Lung (tissue), 12 donors: Measurements from ENCODE around the gene FAM200B. TPM values are rescaled to one million over a fixed set of nuclear protein-coding genes. Genes with fewer than 3 reads are reported as not detected.
A peak's percentile ranks its signal among the peaks of the same experiment; 100 is the strongest.

Source experiments
- ATAC-seq: fragments of 200-7000 bp; cut with Tn5 transposase; one replicate; pipeline ENCODE4 v1.9.1; 2020; ENCODE audit warnings: moderate number of reproducible peaks; ENCODE audit not compliant: insufficient read depth, low FRiP score
- DNase-seq, 3 donors: peaks; one replicate each; pipeline ENCODE4 v3.0.0-alpha.2; 2013 to 2017
- H3K27ac ChIP-seq, 2 donors: one replicate each; pipeline ENCODE4 v1.5.1; 2013; ENCODE audit warnings: mild to moderate bottlenecking in 2 of 2, moderate library complexity in 2 of 2, control low read depth in 1 of 2, inconsistent platforms in 1 of 2, low read depth in 1 of 2, low read length in 1 of 2
- H3K27me3 ChIP-seq, 3 donors: one replicate each; pipeline ENCODE4 v1.5.1; 2013; ENCODE audit warnings: low read length in 2 of 3; ENCODE audit not compliant: control insufficient read depth in 3 of 3, insufficient read depth in 3 of 3
- H3K36me3 ChIP-seq, 4 donors: one replicate each; pipeline ENCODE4 v1.5.1; 2013; ENCODE audit warnings: low read length in 4 of 4, mild to moderate bottlenecking in 1 of 4, moderate library complexity in 1 of 4; ENCODE audit not compliant: control insufficient read depth in 4 of 4, insufficient read depth in 4 of 4
- H3K4me1 ChIP-seq, 5 donors: one replicate each; pipeline ENCODE4 v1.5.1; 2013; ENCODE audit warnings: low read length in 5 of 5, mild to moderate bottlenecking in 2 of 5, moderate library complexity in 1 of 5; ENCODE audit not compliant: control insufficient read depth in 5 of 5, insufficient read depth in 5 of 5
- H3K4me3 ChIP-seq: one replicate; pipeline ENCODE4 v1.5.1; 2013; ENCODE audit warnings: mild to moderate bottlenecking, control low read depth, moderate library complexity
- H3K9ac ChIP-seq, 2 donors: one replicate each; pipeline ENCODE4 v1.5.1; 2013; ENCODE audit warnings: low read length in 2 of 2, control low read depth in 1 of 2; ENCODE audit not compliant: insufficient read depth in 1 of 2
- H3K9me3 ChIP-seq, 4 donors: one replicate each; pipeline ENCODE4 v1.5.1; 2013; ENCODE audit warnings: low read length in 3 of 4, mild to moderate bottlenecking in 1 of 4, moderate library complexity in 1 of 4; ENCODE audit not compliant: control insufficient read depth in 4 of 4, insufficient read depth in 3 of 4
- CTCF ChIP-seq: IDR thresholded peaks from 2 replicates; pipeline ENCODE4 v1.5.1; 2012; ENCODE audit warnings: mild to moderate bottlenecking; ENCODE audit errors: control extremely low read depth, extremely low read depth
- WGBS, 2 donors: extraction: QIAGEN DNeasy Blood & Tissue Kit; methylation state at CpG; one replicate each; pipeline ENCODE4 v1.1.7; 2013; 5-methylcytosine and 5-hydroxymethylcytosine counted together
- polyA plus RNA-seq, 2 donors: library from polyadenylated mRNA; stranded (reverse); fragments of 200-250 nt; gene quantifications; one replicate each; pipeline ENCODE4 v1.2.1, GENCODE V29; 2013
- total RNA-seq, 2 donors: library from RNA; depleted of rRNA in 1 of 2; stranded (reverse); fragments of >200 nt in 1 of 2; gene quantifications; one replicate each; pipeline ENCODE4 v1.2.1, GENCODE V29; 2014 to 2021
- donor health status: control.
- donor health status: control.
- donor health status: Bipolar disorder and iron deficiency.
- donor health status: healthy.
- donor health status: DM: yes; HTN: yes; CAD: no.

The FAM200B gene
- total and polyA plus RNA-seq, 4 donors = 19.3 to 56.0 (median 27.2) TPM

- WGBS, 2 donors = 89 to 92% methylated on average over 10 of the region's 10 CpGs
- DNase-seq = no peak
Measured at GRCh38 chr4:15695240-15695699, 13.6 kb downstream of the FAM200B start.

GRCh38 chr4:15695729-15696128 lies 14.1 kb downstream of the FAM200B start:
- Histone ChIP-seq H3K27me3 (no peaks in the 10 kb centered on the region), H3K4me1 (no peaks in the 10 kb centered on the region), H3K9ac (no peak overlapping the region), H3K36me3 (no peaks in the 10 kb centered on the region), H3K27ac (no peak overlapping the region), H3K4me3 (no peak overlapping the region), H3K9me3 (no peaks in the 10 kb centered on the region)
- no peak for ATAC-seq
- no peak for DNase-seq
- TF ChIP-seq CTCF = no peak
- WGBS, 2 donors = 74 to 85% methylated on average over 3 of the region's 3 CpGs

More at GRCh38 chr4:15695240-15695699, 13.6 kb downstream of the FAM200B start:
- H3K9me3 ChIP-seq = no peaks in the 10 kb centered on the region
- H3K27ac ChIP-seq = no peak overlapping the region
- H3K9ac ChIP-seq = no peak overlapping the region
- ATAC-seq = no peak
- no peak for TF ChIP-seq CTCF
- H3K27me3 ChIP-seq = no peaks in the 10 kb centered on the region
- H3K4me3 ChIP-seq = no peak overlapping the region
- no peaks in the 10 kb centered on the region for H3K36me3 ChIP-seq
- H3K4me1 ChIP-seq = peaks cover 0 to 3% (median 0%) of the 10 kb centered on the region in 5 donors

GRCh38 chr4:15696866-15697265 lies 15.2 kb downstream of the FAM200B start:
- no peaks in the 10 kb centered on the region for H3K4me1 ChIP-seq
- no peaks in the 10 kb centered on the region for H3K36me3 ChIP-seq
- H3K27me3 ChIP-seq = no peaks in the 10 kb centered on the region
- TF ChIP-seq CTCF = no peak
- H3K4me3 ChIP-seq = no peak overlapping the region
- DNase-seq (no peak), ATAC-seq (no peak)
- H3K9ac ChIP-seq = no peak overlapping the region
- WGBS, 2 donors = 95 to 100% methylated on average over 1 of the region's 1 CpG
- H3K27ac ChIP-seq = no peak overlapping the region
- H3K9me3 ChIP-seq = no peaks in the 10 kb centered on the region

GRCh38 chr4:15702941-15703403 lies 21.3 kb downstream of the FAM200B start, which contains the start of gene BST1:
Gene BST1, plus strand, starts transcription at chr4:15703065. Its CDS starts 80 bp downstream, at chr4:15703145.
- WGBS, 2 donors = 3 to 5% methylated on average over 42 to 43 of the region's 43 CpGs
- H3K4me1 ChIP-seq = peaks cover 0 to 4% (median 2%) of the 10 kb centered on the region in 5 donors
- DNase-seq (peak; percentile 72 to 80 (median 80)), ATAC-seq (peak; percentile 85)
- TF ChIP-seq CTCF = no peak
- H3K9me3 ChIP-seq = no peaks in the 10 kb centered on the region
- H3K36me3 ChIP-seq = no peaks in the 10 kb centered on the region
- no peak within 1 kb of the TSS for H3K4me3 ChIP-seq
- no peaks in the 10 kb centered on the region for H3K27me3 ChIP-seq
- peak within 1 kb of the TSS; percentile 41 to 73 for H3K9ac ChIP-seq
- peak within 1 kb of the TSS in 1 of 2 donors; percentile 20 for H3K27ac ChIP-seq
